ENCODE measurements around the gene TFIP11.
"Not testable (repeated sequence)": the region's sequence is repeated elsewhere in the genome, so short reads cannot be mapped to it uniquely, and the experiment has no call there.

TFIP11 gene

GRCh38 chr22:26541167-26541819, 29.0 kb upstream of the TFIP11 start:
- no peak for DNase-seq (ENCODE audit: low read depth, low spot score)

GRCh38 chr22:26540119-26540518, 27.8 kb upstream of the TFIP11 start:
- DNase-seq (ENCODE audit: low read depth, low spot score) = no peak

- DNase-seq (ENCODE audit: low read depth, low spot score) = no peak
Observed at GRCh38 chr22:26536762-26537134, 24.5 kb upstream of the TFIP11 start.

- no peak for DNase-seq (ENCODE audit: low read depth, low spot score)
Observed at GRCh38 chr22:26536056-26536761, 23.9 kb upstream of the TFIP11 start.

GRCh38 chr22:26535603-26535908, 23.3 kb upstream of the TFIP11 start:
- no peak for DNase-seq (ENCODE audit: low read depth, low spot score)

- DNase-seq (ENCODE audit: low read depth, low spot score) = no peak
Observed at GRCh38 chr22:26534874-26535602, 22.8 kb upstream of the TFIP11 start.

GRCh38 chr22:26534171-26534855, 22.0 kb upstream of the TFIP11 start:
- DNase-seq (ENCODE audit: low read depth, low spot score) = no peak

GRCh38 chr22:26529345-26529744, 17.1 kb upstream of the TFIP11 start:
- no peak for DNase-seq (ENCODE audit: low read depth, low spot score)

- DNase-seq (ENCODE audit: low read depth, low spot score) = not testable (repeated sequence)
Observed at GRCh38 chr22:26528518-26528917, 16.2 kb upstream of the TFIP11 start.

GRCh38 chr22:26527574-26528465, 15.5 kb upstream of the TFIP11 start:
- no peak for DNase-seq (ENCODE audit: low read depth, low spot score)

GRCh38 chr22:26527167-26527566, 14.9 kb upstream of the TFIP11 start:
- DNase-seq (ENCODE audit: low read depth, low spot score) = no peak

GRCh38 chr22:26525946-26526564, 13.8 kb upstream of the TFIP11 start:
- no peak for DNase-seq (ENCODE audit: low read depth, low spot score)

- DNase-seq (ENCODE audit: low read depth, low spot score) = no peak
Observed at GRCh38 chr22:26524870-26525269, 12.6 kb upstream of the TFIP11 start.

- DNase-seq (ENCODE audit: low read depth, low spot score) = no peak
Observed at GRCh38 chr22:26522592-26522991, 10.3 kb upstream of the TFIP11 start.

- no peak for DNase-seq (ENCODE audit: low read depth, low spot score)
Observed at GRCh38 chr22:26522012-26522411, 9.7 kb upstream of the TFIP11 start.

- DNase-seq (ENCODE audit: low read depth, low spot score) = no peak
Observed at GRCh38 chr22:26517429-26517828, 5.2 kb upstream of the TFIP11 start.

- no peak for DNase-seq (ENCODE audit: low read depth, low spot score)
Observed at GRCh38 chr22:26516503-26516902, 4.2 kb upstream of the TFIP11 start.

GRCh38 chr22:26515931-26516330, 3.7 kb upstream of the TFIP11 start:
- no peak for DNase-seq (ENCODE audit: low read depth, low spot score)

- no peak for DNase-seq (ENCODE audit: low read depth, low spot score)
Observed at GRCh38 chr22:26514419-26515161, 2.3 kb upstream of the TFIP11 start.

GRCh38 chr22:26513838-26514237, 1.6 kb upstream of the TFIP11 start:
- no peak for DNase-seq (ENCODE audit: low read depth, low spot score)
